Stimulated activated effector memory CD8-positive, alpha-beta T cell treated with anti-CD3 and anti-CD28 coated beads, Interleukin-12 subunit alpha, Interleukin-12 subunit beta, amount 100 ng/mL, for 72 hours (primary cell): ENCODE data around the gene MAVS.

Experiments
- ATAC-seq: fragments of 150-1000 bp; cut with Tn5 transposase; 2 replicates; pipeline ENCODE4 v1.10.0; 2021
- DNase-seq, 2 donors: peaks; one replicate each; pipeline ENCODE4 v3.0.0; 2021 to 2022; ENCODE audit warnings: low spot score in 2 of 2
- H3K27ac Mint-ChIP-seq: one replicate; pipeline ENCODE4 v1.8.0; 2022; ENCODE audit warnings: mild to moderate bottlenecking, mixed read lengths
- H3K36me3 Mint-ChIP-seq: one replicate; pipeline ENCODE4 v1.8.0; 2022; ENCODE audit warnings: mild to moderate bottlenecking, mixed read lengths
- H3K4me1 Mint-ChIP-seq: one replicate; pipeline ENCODE4 v1.8.0; 2022; ENCODE audit warnings: mixed read lengths
- H3K4me3 Mint-ChIP-seq: one replicate; pipeline ENCODE4 v1.8.0; 2022; ENCODE audit warnings: mild to moderate bottlenecking, mixed read lengths
- H3K9me3 Mint-ChIP-seq: one replicate; pipeline ENCODE4 v1.8.0; 2022; ENCODE audit warnings: mixed read lengths

The MAVS gene

GRCh38 chr20:3846740-3847428 lies at the start of gene MAVS:
MAVS (plus strand) TSS chr20:3846834; CDS start chr20:3854625, 7,791 bp downstream.
- ATAC-seq (peak; percentile 97), DNase-seq (peak; percentile 85 to 93)
- Mint-ChIP-seq H3K9me3 (no peaks in the 10 kb centered on the region), H3K4me3 (peak within 1 kb of the TSS; percentile 84), H3K27ac (peak within 1 kb of the TSS; percentile 95), H3K36me3 (peaks cover 23% of the 10 kb centered on the region), H3K4me1 (peaks cover 25% of the 10 kb centered on the region)

GRCh38 chr20:3797226-3797545 lies 49.4 kb upstream of the MAVS start:
- H3K36me3 Mint-ChIP-seq, result peaks cover 51% of the 10 kb centered on the region
- ATAC-seq, result no peak

DNA sequence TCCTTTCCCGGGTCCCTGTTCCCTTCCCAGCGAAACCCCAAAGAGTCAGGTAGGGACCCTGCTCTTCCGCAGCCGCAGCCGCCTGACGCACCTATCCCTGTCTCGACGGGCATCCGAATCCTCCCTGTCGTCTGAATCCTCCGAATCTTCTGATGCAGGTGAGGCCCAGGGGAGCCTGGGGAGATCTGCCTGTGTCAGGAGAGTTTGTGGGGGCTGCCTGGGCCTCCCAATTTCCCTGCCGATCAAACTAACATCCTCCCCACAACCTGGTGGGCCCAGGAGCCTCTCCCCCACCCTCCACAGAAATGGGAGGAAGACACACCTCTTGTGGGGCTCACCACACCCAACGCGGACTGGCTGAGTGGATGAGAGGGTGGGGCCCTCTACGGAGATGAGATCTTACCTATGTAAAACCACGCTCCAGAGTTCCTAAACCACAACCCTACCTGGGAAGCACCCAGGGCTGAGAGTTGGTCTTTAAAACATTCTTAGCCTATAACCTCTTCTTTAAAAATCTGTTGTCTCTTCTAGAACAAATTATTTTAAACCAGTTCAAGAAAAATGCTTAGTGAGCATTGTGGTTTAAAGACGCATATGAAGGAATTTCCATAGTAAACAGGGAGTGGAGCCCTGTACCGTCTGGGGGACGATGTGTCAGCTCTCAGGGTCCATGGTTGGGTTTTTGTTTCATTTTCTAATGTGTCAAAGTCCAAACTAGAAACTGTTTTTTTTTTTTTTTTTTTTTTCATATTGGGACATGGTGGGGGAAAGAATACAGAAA lies 48.9 kb upstream of the MAVS start:
- Mint-ChIP-seq H3K36me3 (peaks cover 57% of the 10 kb centered on the region), H3K27ac (peak overlapping the region; percentile 98), H3K4me3 (peak overlapping the region; percentile 99), H3K9me3 (no peaks in the 10 kb centered on the region), H3K4me1 (peaks cover 64% of the 10 kb centered on the region)
- ATAC-seq (peak; percentile 41), DNase-seq (no peak)

More at GRCh38 chr20:3797226-3797545, 49.4 kb upstream of the MAVS start:
- Mint-ChIP-seq H3K9me3 (no peaks in the 10 kb centered on the region), H3K27ac (peak overlapping the region; percentile 98), H3K4me3 (peak overlapping the region; percentile 99), H3K4me1 (peaks cover 58% of the 10 kb centered on the region)
- no peak for DNase-seq

DNA sequence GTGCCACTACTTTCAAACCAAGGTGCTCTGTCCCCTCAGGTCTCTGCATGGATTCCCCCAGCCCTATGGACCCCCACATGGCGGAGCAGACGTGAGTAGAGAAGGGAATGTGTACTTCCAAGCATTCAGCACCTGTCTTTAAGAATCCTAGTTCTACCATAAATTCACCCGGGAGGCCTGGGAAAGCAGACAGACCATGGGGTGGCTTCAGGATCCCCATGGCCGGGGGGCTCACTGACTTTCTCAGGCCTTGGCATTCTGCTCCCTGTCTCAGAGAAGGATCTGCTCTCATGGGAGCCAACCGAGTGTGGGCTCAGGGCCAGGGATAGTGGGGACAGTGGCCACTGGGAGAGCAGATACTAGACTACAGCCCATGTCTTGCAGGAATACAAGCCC lies 48.3 kb upstream of the MAVS start:
- Mint-ChIP-seq H3K36me3 (peaks cover 63% of the 10 kb centered on the region), H3K4me3 (peak overlapping the region; percentile 99), H3K9me3 (no peaks in the 10 kb centered on the region), H3K4me1 (peaks cover 69% of the 10 kb centered on the region), H3K27ac (peak overlapping the region; percentile 98)
- ATAC-seq (no peak), DNase-seq (no peak)

GRCh38 chr20:3798908-3799248 lies 47.8 kb upstream of the MAVS start:
- no peak for ATAC-seq
- H3K4me1 Mint-ChIP-seq, result peaks cover 74% of the 10 kb centered on the region
- H3K27ac Mint-ChIP-seq, result peak overlapping the region; percentile 98
- peaks cover 68% of the 10 kb centered on the region for H3K36me3 Mint-ChIP-seq
- DNase-seq, result no peak
- H3K9me3 Mint-ChIP-seq, result no peaks in the 10 kb centered on the region
- peak overlapping the region; percentile 99 for H3K4me3 Mint-ChIP-seq

- ATAC-seq, result no peak
- no peak for DNase-seq
- peaks cover 86% of the 10 kb centered on the region for H3K4me1 Mint-ChIP-seq
- no peak overlapping the region for H3K4me3 Mint-ChIP-seq
- H3K27ac Mint-ChIP-seq, result peak overlapping the region; percentile 98
- no peaks in the 10 kb centered on the region for H3K9me3 Mint-ChIP-seq
- peaks cover 83% of the 10 kb centered on the region for H3K36me3 Mint-ChIP-seq
These were observed 46.3 kb upstream of the MAVS start for GRCh38 chr20:3800256-3800877.

DNA sequence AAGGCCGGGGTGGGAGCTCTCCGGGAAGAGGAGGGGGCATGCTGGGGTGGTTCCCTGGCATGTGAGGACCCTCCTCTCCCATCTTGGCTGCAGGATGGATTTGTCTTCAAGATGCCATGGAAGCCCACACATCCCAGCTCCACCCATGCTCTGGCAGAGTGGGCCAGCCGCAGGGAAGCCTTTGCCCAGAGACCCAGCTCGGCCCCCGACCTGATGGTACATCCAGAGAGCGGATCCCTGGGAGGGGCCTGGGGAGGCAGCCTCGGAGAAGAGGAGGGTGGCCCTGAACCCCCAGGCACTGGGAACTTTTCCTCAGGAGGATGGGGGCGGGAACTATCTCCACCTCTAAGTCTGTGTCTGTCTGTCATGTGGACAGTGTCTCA lies 45.8 kb upstream of the MAVS start:
- no peak for ATAC-seq

GRCh38 chr20:3801299-3801698 lies 45.3 kb upstream of the MAVS start:
- Mint-ChIP-seq H3K27ac (peak overlapping the region; percentile 98), H3K4me1 (peaks cover 90% of the 10 kb centered on the region), H3K9me3 (no peaks in the 10 kb centered on the region), H3K36me3 (peaks cover 87% of the 10 kb centered on the region), H3K4me3 (no peak overlapping the region)
- ATAC-seq (peak; percentile 34), DNase-seq (no peak)

More for the DNA sequence above, 45.8 kb upstream of the MAVS start:
- peak overlapping the region; percentile 98 for H3K27ac Mint-ChIP-seq
- no peak overlapping the region for H3K4me3 Mint-ChIP-seq
- H3K4me1 Mint-ChIP-seq, result peaks cover 86% of the 10 kb centered on the region
- no peak for DNase-seq
- H3K36me3 Mint-ChIP-seq, result peaks cover 83% of the 10 kb centered on the region
- H3K9me3 Mint-ChIP-seq, result no peaks in the 10 kb centered on the region

DNA sequence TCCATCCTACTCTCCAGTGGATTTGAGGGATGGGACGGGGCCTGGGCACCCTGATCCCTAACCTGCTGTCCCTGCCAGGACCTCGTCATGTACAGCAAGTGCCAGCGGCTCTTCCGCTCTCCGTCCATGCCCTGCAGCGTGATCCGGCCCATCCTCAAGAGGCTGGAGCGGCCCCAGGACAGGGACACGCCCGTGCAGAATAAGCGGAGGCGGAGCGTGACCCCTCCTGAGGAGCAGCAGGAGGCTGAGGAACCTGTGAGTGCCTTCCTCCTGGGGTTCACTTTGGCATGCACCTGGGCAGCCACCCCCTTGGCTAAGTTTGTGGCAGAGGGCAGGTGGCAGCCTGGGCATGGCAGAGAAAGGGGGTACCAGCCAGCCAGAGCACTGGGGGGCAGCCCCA lies 44.8 kb upstream of the MAVS start:
- ATAC-seq, result no peak
- peaks cover 90% of the 10 kb centered on the region for H3K4me1 Mint-ChIP-seq
- DNase-seq, result no peak
- no peaks in the 10 kb centered on the region for H3K9me3 Mint-ChIP-seq
- H3K27ac Mint-ChIP-seq, result peak overlapping the region; percentile 98
- H3K36me3 Mint-ChIP-seq, result peaks cover 93% of the 10 kb centered on the region
- H3K4me3 Mint-ChIP-seq, result no peak overlapping the region

DNA sequence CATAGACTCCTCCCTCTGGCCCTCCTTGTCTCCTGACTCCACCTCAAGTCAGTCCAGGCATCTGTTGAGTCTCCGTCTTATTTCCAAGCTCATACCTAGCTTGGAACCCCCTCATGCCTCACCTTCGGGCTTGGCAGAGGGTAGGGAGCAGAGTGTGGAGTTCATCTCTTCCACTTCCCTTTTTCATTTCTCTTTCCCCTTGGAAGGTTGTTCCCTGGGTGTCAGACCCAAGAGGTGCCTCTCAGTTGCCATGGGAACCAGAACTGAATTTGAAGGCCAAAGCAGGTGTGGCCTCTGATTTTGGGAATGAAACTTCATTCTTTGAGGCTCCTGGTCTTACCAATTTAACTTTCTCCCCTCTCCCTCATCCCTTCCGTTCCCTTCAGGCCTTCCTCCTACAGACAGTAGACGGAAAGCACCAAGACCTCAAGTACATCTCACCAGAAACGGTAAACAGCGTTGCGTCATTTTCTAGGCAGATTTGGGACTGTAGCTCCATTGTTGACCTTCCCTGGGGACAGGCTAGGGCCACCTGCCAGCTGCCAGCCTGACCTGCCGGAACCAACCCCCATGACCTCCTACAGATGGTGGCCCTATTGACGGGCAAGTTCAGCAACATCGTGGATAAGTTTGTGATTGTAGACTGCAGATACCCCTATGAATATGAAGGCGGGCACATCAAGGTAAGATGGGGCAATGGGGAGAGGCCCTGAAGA lies 44.0 kb upstream of the MAVS start:
- Mint-ChIP-seq H3K4me3 (no peak overlapping the region), H3K27ac (peak overlapping the region; percentile 98), H3K9me3 (no peaks in the 10 kb centered on the region), H3K36me3 (peaks cover 93% of the 10 kb centered on the region), H3K4me1 (peaks cover 90% of the 10 kb centered on the region)
- no peak for DNase-seq
- ATAC-seq, result no peak

DNA sequence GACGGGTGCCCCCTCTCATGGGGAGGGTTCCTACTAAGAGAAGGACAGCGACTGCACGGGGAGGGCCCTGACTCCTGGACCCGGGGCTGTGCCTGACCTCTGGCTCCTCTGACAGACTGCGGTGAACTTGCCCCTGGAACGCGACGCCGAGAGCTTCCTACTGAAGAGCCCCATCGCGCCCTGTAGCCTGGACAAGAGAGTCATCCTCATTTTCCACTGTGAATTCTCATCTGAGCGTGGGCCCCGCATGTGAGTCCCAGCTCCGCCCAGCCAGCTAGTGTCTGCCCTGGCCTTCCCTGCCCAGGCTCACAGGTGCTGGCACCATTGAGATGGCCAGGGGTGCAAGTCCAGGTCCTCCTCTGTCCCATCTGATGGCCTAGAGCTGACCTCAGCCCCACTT lies 43.3 kb upstream of the MAVS start:
- peaks cover 87% of the 10 kb centered on the region for H3K36me3 Mint-ChIP-seq
- H3K27ac Mint-ChIP-seq, result peak overlapping the region; percentile 98
- H3K9me3 Mint-ChIP-seq, result no peaks in the 10 kb centered on the region
- H3K4me1 Mint-ChIP-seq, result peaks cover 87% of the 10 kb centered on the region
- ATAC-seq, result no peak
- no peak for DNase-seq
- no peak overlapping the region for H3K4me3 Mint-ChIP-seq

DNA sequence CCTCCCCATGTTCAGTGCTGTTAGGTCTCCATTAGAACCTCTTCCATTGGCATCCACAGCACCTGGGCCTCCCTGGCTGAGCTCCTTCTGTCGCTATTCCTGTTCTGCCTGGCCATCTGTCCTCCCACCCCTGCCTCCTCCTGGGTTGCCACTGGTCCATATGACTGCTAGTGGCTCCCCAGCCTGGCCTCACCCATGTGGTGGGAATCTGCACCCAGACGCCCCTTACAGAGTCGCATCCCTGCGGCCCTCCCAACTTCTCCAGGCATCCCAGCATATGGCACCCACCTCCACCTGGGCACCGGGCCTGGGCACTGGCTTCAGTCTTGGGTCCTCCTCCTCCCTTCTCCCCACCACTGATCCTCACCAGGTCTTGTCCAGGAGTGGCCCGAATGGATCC lies 42.8 kb upstream of the MAVS start:
- H3K36me3 Mint-ChIP-seq, result peaks cover 81% of the 10 kb centered on the region
- peak overlapping the region; percentile 98 for H3K27ac Mint-ChIP-seq
- peaks cover 81% of the 10 kb centered on the region for H3K4me1 Mint-ChIP-seq
- H3K9me3 Mint-ChIP-seq, result no peaks in the 10 kb centered on the region
- no peak overlapping the region for H3K4me3 Mint-ChIP-seq
- ATAC-seq (no peak), DNase-seq (no peak)

GRCh38 chr20:3804254-3804751 lies 42.3 kb upstream of the MAVS start:
- Mint-ChIP-seq H3K9me3 (no peaks in the 10 kb centered on the region), H3K4me3 (no peak overlapping the region), H3K27ac (peak overlapping the region; percentile 98), H3K4me1 (peaks cover 77% of the 10 kb centered on the region), H3K36me3 (peaks cover 77% of the 10 kb centered on the region)
- DNase-seq (no peak), ATAC-seq (no peak)

DNA sequence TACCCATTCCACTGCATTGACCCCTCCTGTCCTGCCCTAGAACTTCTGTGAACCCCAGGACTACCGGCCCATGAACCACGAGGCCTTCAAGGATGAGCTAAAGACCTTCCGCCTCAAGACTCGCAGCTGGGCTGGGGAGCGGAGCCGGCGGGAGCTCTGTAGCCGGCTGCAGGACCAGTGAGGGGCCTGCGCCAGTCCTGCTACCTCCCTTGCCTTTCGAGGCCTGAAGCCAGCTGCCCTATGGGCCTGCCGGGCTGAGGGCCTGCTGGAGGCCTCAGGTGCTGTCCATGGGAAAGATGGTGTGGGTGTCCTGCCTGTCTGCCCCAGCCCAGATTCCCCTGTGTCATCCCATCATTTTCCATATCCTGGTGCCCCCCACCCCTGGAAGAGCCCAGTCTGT lies 41.9 kb upstream of the MAVS start:
- peaks cover 75% of the 10 kb centered on the region for H3K36me3 Mint-ChIP-seq
- DNase-seq, result no peak
- peak overlapping the region; percentile 98 for H3K27ac Mint-ChIP-seq
- ATAC-seq, result no peak
- no peak overlapping the region for H3K4me3 Mint-ChIP-seq
- H3K9me3 Mint-ChIP-seq, result no peaks in the 10 kb centered on the region
- H3K4me1 Mint-ChIP-seq, result peaks cover 72% of the 10 kb centered on the region

- peaks cover 77% of the 10 kb centered on the region for H3K4me1 Mint-ChIP-seq
These were observed 38.1 kb upstream of the MAVS start for GRCh38 chr20:3808544-3808943.

More at GRCh38 chr20:3808544-3808943, 38.1 kb upstream of the MAVS start:
- no peak overlapping the region for H3K27ac Mint-ChIP-seq
- DNase-seq (no peak), ATAC-seq (no peak)
- H3K9me3 Mint-ChIP-seq, result no peaks in the 10 kb centered on the region
- H3K4me3 Mint-ChIP-seq, result no peak overlapping the region
- H3K36me3 Mint-ChIP-seq, result peaks cover 53% of the 10 kb centered on the region
